NAMALWA (cell line): ENCODE data around the gene RPP30.
"Not testable (repeated sequence)": the region's sequence is repeated elsewhere in the genome, so short reads cannot be mapped to it uniquely, and the experiment has no call there.

Source experiments
- DNase-seq: peaks from one replicate; pipeline ENCODE4 v3.0.0-alpha.2; 2015; ENCODE audit warnings: low spot score

RPP30 gene

DNA sequence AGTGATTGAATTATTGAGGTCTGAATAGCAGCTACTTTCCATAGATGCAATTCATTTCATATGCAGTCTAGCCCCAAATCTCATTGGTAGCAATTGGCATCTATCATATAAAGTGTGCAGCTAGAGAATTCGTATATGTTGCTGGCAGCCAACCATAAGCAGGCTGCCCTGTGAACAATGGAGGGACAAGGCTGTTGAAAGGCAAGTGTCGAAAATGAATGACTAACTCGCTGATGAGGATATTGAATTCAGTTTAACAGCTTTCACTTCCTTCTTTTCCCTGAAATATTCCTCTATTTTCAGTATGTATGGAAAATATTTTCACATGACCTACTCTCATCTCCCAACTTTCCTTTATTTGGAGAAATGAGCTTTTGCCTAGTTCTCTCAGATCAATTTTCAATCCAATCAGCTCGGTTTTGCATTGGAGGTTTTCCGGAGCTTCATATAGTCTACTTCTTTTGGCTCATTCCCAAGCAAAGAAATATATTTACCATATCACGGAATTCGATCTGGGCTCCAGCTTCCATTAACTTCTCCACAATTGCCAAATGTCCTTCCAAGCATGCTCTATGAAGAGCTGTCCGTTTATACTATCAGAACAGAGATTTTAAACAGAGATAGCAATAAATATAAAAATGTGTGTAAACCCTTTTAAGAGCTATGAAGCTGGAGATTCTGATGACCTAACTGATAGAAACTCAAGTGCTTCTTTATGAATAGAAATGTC lies 45.6 kb downstream of the RPP30 start:
- no peak for DNase-seq

DNA sequence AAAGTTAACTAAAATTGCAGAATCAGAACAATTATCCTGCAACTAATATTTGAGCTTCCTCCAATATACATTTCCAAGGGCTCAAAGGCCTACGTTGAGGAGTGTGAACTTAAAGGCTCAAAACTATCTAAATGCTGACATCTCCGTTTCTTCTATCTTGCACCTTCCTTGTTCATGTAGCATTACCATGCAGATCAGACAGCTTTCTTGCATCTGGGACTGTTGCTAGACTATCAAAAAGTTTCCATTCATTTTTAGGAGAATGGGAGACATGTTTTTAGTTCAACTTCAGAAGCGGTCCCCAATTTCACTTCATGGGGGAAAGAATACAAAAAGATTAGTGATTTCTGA lies 46.2 kb downstream of the RPP30 start:
- DNase-seq: no peak

DNA sequence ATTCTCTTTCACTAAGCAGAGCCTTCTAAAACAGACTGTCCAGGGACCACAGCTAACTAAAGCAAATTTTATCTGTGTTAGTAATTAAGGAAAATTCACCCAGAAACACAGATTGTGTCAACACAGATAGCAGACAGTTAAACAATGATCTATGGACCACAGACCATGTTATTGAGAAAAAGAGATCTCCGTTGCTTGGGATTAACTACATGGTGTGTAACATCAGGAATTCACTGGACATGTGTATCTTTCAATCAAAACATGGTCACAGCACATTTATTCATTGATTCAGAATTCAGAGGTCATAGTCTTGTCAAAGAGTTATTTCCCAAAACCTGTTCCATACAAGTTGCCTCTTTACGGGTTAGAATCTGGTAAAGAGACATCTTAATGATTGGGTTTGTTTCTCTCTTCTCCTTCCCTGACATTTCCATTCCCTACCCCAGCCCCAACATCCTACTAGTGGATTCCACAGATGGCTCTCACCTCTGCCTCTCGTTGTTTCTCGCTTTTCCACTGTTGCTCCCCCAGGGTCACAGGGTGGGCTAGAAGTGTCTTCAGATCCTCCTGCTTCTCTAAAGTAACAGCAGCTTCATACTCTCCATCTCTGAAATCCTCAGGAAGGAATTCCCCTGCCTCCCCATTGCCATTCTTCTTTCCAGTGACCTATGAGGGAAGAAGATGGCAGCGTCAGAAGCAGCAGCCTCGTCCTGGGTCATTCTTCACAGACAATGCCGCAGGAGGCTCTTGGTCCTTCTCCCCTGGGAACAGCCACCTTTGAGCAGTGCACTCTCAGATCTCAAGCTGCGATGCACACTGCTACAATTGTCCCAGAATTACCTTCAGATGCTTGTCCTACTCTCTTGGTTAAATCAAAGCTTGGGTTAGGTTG lies 48.2 kb downstream of the RPP30 start:
- no peak for DNase-seq

DNA sequence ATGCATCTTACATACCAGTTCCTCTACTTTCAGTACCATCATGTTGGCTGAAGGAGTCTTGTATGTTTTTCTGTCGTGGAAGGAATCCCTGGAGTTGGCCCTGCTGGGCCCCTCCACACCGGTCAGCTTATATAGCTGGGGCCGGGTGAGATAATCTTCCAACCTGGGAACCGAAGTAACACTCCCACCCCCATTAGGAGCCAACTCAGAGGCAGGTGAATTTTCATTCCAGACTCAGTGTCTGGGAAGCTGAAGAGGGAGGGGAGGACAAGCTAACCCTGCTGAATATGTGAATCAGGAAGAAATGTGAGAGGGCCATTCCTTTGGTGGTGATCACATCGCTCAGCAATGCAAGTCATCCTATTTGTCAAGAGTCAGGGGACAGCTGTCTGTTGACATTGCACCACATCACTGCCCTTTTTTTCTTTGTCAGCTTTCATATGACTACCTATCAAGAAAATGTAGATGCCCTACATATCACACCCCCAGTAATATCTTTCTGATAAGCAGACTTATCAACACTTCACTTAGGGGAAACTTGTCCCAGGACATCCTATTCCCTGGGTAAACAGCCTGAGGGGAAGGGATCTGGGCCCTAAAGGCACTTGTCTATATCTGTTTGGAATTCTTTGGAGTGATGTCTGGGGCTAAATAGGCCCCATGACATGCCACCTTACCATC lies 49.4 kb downstream of the RPP30 start, which contains the start of gene ANKRD1:
Gene ANKRD1 (minus strand): TSS at position 102 of the 681 bp plus-strand sequence. CDS start 60 bp downstream, at position 42.
- no peak for DNase-seq

DNA sequence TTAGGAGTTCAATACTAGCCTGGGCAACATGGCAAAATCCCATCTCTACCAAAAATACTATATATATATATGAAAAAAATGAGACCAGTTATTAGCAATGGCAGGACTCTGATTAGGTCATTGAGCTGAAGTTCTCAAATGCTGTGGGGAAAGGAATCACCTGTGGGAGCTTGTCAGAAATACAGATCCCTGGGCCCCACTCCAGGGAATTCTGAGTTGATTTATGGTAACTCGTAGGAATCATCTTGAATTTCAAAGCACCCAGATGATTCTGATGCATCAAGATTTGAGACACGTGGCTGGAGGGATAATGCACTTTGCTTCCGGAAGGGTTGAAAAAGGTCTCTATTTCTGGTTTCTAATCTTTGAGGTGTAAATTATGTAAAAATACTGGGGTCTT lies 50.1 kb downstream of the RPP30 start:
- no peak for DNase-seq

DNA sequence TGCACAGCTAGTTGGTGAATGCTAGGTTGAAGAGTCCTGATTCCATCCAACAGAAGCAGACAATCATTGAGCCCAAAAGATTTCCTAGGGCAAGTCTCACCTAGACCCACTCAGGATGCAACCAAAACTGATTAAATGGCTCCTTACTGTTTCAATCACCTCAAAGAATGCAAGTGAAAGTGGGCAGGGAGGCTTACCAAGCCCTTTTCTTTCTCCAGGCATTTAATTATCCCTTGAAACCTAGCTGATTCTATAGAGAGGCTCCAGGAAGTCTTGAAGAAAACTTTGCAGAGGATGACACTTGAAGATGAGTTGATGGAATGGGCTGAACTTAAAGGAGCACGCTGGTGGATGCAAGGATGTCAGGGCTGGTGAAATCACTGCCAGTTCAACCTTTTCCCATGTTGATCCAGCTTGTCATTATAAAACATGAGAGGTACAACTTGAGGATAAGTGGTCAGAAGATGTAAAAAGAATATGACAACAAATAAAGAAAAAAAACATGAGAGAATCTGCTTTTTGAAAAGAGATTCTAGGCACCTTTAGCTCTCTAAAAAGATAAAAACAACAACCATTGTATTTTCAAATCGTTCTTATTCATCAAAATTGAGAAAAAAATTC lies 51.4 kb downstream of the RPP30 start:
- DNase-seq: no peak

DNA sequence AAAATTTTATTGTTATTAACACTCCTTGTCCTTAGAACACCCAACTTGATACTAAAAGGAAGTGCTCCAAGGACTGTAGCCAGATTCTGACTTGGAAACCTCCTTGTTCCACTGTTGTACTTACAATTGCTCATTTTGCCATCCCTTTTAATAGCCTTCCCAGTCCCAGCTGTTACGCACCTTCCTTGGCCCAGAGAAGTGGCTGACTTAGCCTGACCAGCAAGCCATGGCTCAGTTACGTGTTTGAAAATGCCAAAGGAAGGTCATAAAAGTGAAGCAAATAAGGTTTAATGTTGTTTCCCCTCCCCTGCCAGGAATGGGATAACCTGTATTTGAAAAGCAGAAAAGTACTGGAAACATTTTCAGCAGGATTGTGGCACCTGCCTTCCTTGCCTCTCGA lies 52.8 kb downstream of the RPP30 start:
- DNase-seq: no peak

DNA sequence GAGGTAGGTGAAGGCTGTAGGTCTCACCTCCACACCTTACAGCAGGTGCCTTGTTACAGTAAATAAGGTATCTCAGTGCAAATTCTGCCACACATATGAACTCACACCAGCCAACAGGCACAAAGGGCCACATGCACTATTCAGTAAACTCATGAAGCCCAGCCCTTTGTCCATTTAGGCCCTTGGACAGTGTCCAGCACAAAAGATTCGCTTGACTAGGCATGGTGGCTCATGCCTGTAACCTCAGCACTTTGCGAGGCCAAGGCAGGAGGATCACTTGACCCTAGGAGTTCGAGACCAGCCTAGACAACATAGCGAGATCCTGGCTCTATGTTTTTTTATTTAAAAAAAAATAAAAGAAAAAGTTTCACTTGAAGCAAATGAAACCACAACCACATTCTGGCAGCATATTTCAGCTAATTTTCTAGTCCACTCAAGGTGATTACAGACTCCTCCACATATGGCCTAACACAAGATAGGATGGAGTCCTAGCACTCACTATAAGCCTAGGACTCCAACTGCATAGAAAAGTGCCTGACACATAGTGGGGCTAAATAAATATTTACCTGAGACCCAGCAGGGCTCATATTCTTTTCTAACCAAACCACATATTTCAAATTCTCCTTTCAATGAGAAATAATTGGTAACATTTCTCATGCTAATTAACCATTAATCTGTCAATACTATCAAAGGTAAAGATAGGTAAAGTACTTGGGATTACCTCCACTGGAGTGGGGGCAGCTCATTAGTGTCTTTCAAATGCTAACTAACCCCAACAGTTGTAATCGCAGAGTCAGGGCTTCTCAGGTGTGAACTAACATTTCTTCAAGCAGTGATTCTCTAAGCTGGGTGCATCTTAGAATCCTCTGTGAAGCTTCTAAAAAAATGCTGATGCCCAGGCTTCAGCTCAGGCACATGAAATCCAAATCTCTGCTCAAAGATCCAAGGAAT lies 53.6 kb downstream of the RPP30 start:
- DNase-seq: no peak

DNA sequence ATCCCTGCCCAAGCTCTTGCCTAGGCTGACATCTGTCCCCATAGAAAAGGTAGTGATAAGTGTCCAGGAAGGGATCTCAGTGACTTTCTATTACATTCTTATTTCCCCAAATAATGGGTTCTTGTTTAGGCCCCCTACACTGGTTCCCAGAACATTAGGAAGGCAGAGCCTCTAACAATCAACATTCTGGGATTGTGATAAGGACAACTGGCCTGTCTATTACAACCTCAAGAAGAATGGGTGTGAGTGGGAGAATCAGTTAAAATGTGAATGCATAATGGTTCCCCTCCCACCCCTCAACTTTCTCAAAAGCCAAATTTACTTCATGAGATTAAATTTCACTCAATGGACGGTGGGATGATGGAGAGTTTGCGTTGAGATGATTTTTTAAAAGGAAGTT lies 55.5 kb downstream of the RPP30 start:
- no peak for DNase-seq

DNA sequence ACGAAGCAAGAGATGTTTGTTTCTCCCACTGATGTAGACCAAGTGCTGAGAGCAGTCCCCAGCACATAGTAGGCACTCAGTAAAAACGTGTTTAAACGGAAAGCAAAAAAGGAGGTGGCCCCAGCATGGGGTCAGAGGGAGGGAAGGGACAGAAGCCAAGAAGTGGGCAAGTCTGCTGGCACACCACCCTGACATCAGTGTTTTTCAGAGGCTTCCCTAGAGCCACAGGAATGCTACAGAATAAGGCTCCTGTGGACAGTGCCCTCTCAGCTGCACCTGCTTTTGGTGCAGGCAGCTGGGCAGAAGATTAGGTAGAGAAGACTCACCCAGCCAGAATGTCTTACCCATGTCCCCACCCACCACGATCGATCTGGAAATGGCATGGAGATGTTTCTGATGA lies 57.4 kb downstream of the RPP30 start:
- DNase-seq: no peak

DNA sequence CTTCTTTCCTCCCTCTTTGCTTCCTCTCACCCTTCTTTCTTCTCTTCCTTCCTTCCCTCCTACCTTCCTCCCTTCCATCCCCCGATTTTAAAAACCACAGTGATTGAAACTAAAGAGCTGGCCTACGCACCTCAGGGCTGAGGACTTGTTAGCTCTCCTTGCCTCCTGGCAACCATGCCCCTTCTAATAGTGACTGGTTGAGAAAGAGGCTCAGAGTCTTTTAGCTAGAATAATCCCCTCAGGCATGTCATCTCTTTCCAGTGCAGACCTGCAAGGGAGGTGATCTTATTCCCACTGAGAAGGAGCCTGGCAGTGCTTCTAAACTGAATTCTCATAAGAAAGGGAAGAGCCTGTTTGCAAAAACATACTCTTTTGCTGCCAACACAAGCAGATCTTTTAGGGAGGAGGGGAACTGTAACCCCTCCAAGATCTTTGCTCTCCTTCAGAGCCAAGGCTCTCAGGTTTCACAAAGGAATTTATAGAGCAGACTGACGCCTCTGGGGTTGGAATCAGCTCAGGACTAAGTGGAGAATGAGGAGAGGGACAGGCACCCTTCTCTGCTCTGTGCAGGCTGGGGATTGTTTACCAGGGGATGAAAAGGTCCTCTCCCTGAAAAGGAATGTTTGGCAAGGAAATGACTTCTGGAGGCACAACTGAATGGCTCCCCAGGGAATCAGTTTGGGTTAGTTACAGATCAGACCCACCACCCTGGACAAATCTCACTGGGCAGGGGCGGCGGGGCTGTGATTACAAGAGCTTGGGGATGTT lies 58.5 kb downstream of the RPP30 start:
- DNase-seq: no peak

DNA sequence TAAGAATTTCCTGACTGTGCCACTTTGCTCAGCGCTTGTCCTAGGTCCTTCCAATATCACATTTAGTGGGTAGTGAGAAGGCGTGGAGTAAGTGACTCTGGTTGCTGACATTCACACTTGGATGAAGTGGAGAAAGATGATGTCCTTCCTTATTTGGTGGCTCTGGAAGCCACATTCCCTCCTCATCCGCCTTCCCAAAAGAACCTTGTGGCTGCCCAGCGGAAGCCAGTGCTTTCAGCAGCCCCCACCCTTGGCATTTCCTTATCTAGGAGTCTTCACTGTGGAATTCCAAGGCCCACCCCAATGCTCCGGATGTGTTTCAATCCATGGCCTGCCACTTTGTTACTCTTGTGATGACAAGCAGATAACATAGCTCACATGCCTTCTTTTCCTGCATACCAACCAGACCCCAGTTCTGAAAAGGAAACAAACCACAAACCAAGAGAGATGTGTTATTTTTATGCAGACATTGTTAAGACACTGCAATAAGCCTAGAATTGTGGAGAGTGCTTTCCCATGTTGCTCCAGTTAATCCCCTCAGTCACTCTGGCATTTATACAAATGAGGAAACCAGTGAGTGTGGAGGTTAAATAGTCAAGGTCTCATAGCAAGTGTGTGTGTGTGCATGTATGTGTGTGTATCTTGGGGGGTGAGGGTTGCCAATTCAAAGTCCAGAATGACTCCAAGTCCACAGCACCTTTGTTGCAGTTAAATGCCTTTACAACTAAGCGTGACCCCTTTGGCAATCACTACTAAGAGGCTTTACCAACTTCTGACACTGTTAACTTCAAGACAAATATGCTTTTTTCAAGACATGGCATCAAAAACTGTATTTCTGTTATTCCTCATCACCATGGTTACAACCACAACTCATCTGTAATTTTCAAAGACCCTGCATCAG lies 59.4 kb downstream of the RPP30 start:
- no peak for DNase-seq

DNA sequence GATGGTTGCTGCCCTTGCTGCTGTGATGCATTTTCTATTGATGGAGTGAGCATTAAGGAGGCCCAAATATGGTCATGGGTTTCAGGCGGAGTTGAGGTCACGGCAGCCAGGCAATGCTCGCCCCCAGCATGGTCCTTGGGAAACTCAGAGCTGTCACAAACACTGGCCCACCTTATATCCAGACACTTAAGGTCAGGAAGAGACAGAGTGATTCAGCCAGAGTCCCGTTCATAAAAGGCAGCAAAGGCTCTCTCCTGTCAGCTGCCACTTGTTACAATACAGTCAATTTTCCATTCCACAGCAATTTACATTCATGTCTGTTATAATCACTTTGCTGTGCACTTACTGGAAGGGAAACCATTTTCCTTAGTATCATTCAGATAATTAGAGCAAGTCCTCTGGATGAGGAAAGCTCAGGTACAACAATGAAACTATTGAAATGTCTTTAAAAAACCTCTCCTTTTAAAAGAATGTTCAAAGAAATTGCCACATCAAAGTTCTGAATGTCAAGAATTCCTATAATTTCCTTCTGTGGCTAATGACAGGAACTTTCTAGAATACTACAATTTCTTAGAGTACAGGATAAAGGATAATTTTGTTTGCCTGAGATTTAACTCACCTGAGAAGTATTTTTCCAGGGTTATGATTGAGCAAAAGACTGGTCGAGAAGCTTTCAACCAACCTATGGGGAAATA lies 64.0 kb downstream of the RPP30 start:
- DNase-seq: no peak

DNA sequence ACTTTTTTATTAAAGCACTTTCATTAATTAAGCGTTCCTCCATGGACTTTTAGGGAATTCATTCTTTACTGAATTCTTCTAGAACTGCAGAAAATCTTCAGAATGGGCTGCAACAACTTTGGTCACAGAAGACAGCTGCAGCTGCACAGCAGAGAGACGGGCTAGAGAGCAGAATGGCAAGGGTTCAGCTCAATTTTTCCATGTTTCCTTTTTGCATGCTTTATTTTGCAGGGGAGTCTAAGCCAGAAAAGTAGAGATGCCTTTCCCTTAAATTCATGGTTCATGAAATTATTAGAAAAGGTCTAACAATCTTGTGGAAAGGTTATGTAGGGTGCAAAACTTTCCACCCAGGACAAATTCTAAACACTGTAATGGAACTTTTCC lies 64.5 kb downstream of the RPP30 start:
- no peak for DNase-seq

DNA sequence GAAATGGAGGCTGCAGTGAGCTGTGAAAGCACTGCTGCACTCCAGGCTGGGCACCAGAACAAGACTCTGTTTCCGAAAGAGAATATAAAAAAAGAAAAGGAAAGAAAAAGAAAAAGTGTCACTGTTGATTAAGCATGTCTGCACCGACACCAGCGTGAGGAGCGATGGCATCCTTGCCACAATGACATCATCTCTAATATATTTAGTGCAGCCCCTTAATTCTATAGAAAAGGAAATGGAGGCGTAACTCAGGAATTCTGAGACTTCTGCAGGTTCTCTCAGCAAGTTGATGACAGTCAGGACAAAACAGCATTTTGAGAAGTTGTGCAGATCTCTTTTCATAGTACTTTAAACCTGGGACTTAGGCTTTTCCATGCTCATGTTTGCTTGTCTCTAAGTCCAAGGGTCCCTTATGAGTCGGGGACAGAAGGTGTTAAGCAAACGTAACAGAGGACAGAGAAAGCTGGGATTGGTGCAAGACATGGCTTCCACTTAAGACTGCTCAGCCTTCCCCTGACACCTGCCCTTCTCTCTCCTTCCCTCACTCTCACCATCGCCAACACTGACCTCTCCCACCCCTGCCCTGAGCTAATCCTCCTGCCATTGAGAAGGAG lies 66.0 kb downstream of the RPP30 start:
- DNase-seq: no peak

DNA sequence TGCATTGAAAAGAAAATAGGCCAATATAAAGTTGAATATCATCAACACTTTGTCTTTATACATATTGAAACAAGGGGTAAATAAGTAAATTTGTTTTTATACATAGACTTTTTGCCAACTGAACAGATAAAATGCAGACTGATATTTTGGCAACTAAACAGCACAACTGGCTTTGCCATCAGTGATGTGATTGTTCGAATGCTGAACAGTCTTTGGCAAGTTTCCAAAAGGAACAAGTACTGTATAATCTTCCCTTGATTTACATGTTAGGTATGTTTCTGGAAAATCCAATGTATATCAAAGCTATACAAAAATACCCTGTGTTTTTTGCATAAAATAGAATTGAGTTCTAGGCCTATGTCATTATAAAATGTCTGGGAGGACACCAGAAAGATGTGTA lies 67.3 kb downstream of the RPP30 start:
- no peak for DNase-seq

DNA sequence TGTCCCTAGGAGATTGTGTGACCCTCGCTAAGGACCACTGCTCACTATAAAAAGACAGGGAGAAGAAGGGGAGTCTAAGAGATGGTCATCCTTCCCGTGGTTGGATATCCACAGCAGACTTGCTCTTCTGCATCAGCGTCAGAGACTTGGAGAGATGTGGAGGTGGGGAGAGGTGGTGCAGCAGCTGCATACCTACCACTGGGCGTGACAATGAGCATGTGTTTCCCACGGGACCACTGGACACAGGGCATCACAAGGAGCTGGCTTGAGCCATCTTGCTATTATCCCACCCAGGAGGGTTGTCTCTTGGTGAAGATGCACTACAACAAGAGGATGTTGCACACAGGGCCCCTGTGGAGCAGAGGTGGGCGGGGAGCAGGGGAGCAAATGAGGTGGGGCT lies 67.9 kb downstream of the RPP30 start:
- DNase-seq: no peak

DNA sequence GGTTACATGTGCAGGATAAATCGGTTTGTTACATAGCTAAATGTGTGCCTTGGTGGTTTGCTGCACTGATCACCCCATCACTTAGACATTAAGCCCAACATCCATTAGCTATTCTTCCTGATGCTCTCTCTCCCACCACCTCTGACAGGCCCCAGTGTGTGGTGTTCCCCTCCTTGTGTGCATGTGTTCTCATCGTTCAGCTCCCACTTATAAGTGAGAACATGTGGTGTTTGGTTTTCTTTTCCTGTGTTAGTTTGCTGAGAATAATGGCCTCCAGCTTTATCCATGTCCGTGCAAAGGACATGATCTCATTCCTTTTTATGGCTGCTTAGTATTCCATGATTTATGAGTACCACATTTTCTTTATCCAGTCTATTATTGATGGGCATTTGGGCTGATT lies 71.2 kb downstream of the RPP30 start:
- not testable (repeated sequence) for DNase-seq
